Neutrophil (primary cell): ENCODE measurements around the gene RNF34.
A peak's percentile ranks its signal among the peaks of the same experiment; 100 is the strongest.

ENCODE experiments used
- H3K27ac ChIP-seq: fragments of 200-600 bp; sonication (generic); 2 replicates; pipeline ENCODE4 v1.5.1; 2016; ENCODE audit warnings: mild to moderate bottlenecking, moderate library complexity
- H3K27me3 ChIP-seq: fragments of 200-600 bp; sonication (generic); 2 replicates; pipeline ENCODE4 v1.6.0; 2016; ENCODE audit warnings: mild to moderate bottlenecking
- H3K36me3 ChIP-seq: fragments of 200-600 bp; sonication (generic); 2 replicates; pipeline ENCODE4 v1.5.1; 2017
- H3K4me1 ChIP-seq, 2 experiments: fragments of 200-600 bp in 1 of 2; sonication (generic) in 1 of 2; 1 replicate in 1 of 2; 2 replicates in 1 of 2; pipeline versions ENCODE4 v1.5.1 to v1.6.1; 2013 to 2016; ENCODE audit warnings: low read depth in 1 of 2, low read length in 1 of 2, mild to moderate bottlenecking in 1 of 2, moderate library complexity in 1 of 2; ENCODE audit not compliant: control insufficient read depth in 1 of 2, insufficient read depth in 1 of 2
- H3K4me3 ChIP-seq, 2 experiments: fragments of 200-600 bp in 1 of 2; sonication (generic) in 1 of 2; 1 replicate in 1 of 2; 2 replicates in 1 of 2; pipeline ENCODE4 v1.5.1; 2013 to 2016; ENCODE audit warnings: low read depth in 1 of 2, low read length in 1 of 2, mild to moderate bottlenecking in 1 of 2, moderate library complexity in 1 of 2
- H3K9me3 ChIP-seq: fragments of 200-600 bp; sonication (generic); 2 replicates; pipeline ENCODE4 v1.5.1; 2016
- CTCF ChIP-seq: fragments of 200-600 bp; sonication (generic); IDR thresholded peaks from 2 replicates; pipeline ENCODE4 v1.5.1; 2016; ENCODE audit warnings: antibody characterized with exemption

The RNF34 gene

GRCh38 chr12:121404734-121405133, 4.8 kb downstream of the RNF34 start:
- TF ChIP-seq CTCF: no peak
- no peaks in the 10 kb centered on the region for H3K27me3 ChIP-seq
- H3K9me3 ChIP-seq: no peaks in the 10 kb centered on the region
- H3K27ac ChIP-seq: peak overlapping the region; percentile 30
- peaks cover 40% of the 10 kb centered on the region for H3K36me3 ChIP-seq
- H3K4me3 ChIP-seq: no peak overlapping the region
- peaks cover 24 to 26% of the 10 kb centered on the region in 2 experiments for H3K4me1 ChIP-seq

- peak overlapping the region; percentile 30 for H3K27ac ChIP-seq
- no peak overlapping the region for H3K4me3 ChIP-seq
- H3K36me3 ChIP-seq: peaks cover 40% of the 10 kb centered on the region
- no peak for TF ChIP-seq CTCF
- no peaks in the 10 kb centered on the region for H3K9me3 ChIP-seq
- H3K27me3 ChIP-seq: no peaks in the 10 kb centered on the region
- H3K4me1 ChIP-seq: peaks cover 24 to 26% of the 10 kb centered on the region in 2 experiments
These were observed 5.3 kb downstream of the RNF34 start for GRCh38 chr12:121405211-121405610.

GRCh38 chr12:121413917-121414316, 14.0 kb downstream of the RNF34 start:
- Histone ChIP-seq H3K4me3 (no peak overlapping the region), H3K36me3 (peaks cover 38% of the 10 kb centered on the region), H3K9me3 (no peaks in the 10 kb centered on the region), H3K27me3 (no peaks in the 10 kb centered on the region), H3K4me1 (no peaks in the 10 kb centered on the region), H3K27ac (no peak overlapping the region)
- TF ChIP-seq CTCF: no peak

GRCh38 chr12:121417847-121418246, 17.9 kb downstream of the RNF34 start:
- Histone ChIP-seq H3K27ac (no peak overlapping the region), H3K4me1 (no peaks in the 10 kb centered on the region), H3K36me3 (peaks cover 69% of the 10 kb centered on the region), H3K27me3 (no peaks in the 10 kb centered on the region), H3K4me3 (no peak overlapping the region), H3K9me3 (no peaks in the 10 kb centered on the region)
- TF ChIP-seq CTCF: no peak

GRCh38 chr12:121420109-121420508, 20.2 kb downstream of the RNF34 start:
- Histone ChIP-seq H3K27ac (no peak overlapping the region), H3K27me3 (no peaks in the 10 kb centered on the region), H3K9me3 (no peaks in the 10 kb centered on the region), H3K4me3 (no peak overlapping the region), H3K36me3 (peaks cover 79% of the 10 kb centered on the region), H3K4me1 (peaks cover 7 to 8% of the 10 kb centered on the region in 2 experiments)
- no peak for TF ChIP-seq CTCF

GRCh38 chr12:121423253-121423652, 23.3 kb downstream of the RNF34 start:
- H3K4me1 ChIP-seq: peaks cover 39% of the 10 kb centered on the region in 2 experiments
- no peaks in the 10 kb centered on the region for H3K27me3 ChIP-seq
- H3K27ac ChIP-seq: peak overlapping the region; percentile 85
- H3K4me3 ChIP-seq: no peak overlapping the region
- H3K36me3 ChIP-seq: peaks cover 57% of the 10 kb centered on the region
- H3K9me3 ChIP-seq: no peaks in the 10 kb centered on the region
- no peak for TF ChIP-seq CTCF
